A549 (cell line): ENCODE measurements around the gene OLFM1.

Source experiments
- ESRRA ChIP-seq: fragments of 150-350 bp; IDR thresholded peaks from 2 replicates; pipeline ENCODE4 v1.6.1; 2014; ENCODE audit warnings: mild to moderate bottlenecking, low read length, borderline replicate concordance
- JUN ChIP-seq, 2 experiments: fragments of >200 bp; sonication (Bioruptor Twin); formaldehyde crosslinking; IDR thresholded peaks; 2 replicates in 1 of 2; 3 replicates in 1 of 2; pipeline ENCODE4 v1.6.1; 2016 to 2017
- TF ChIP-seq, protein P1 (sequence below): fragments of 200-600 bp; sonication (generic); IDR thresholded peaks from 2 replicates; pipeline ENCODE4 v1.6.1; 2016; ENCODE audit warnings: antibody characterized with exemption, mild to moderate bottlenecking, moderate library complexity
- TF ChIP-seq, protein P2 (sequence below): fragments of >200 bp; sonication (Bioruptor Twin); formaldehyde crosslinking; IDR thresholded peaks from 3 replicates; pipeline ENCODE4 v1.5.1; 2016

DNA sequence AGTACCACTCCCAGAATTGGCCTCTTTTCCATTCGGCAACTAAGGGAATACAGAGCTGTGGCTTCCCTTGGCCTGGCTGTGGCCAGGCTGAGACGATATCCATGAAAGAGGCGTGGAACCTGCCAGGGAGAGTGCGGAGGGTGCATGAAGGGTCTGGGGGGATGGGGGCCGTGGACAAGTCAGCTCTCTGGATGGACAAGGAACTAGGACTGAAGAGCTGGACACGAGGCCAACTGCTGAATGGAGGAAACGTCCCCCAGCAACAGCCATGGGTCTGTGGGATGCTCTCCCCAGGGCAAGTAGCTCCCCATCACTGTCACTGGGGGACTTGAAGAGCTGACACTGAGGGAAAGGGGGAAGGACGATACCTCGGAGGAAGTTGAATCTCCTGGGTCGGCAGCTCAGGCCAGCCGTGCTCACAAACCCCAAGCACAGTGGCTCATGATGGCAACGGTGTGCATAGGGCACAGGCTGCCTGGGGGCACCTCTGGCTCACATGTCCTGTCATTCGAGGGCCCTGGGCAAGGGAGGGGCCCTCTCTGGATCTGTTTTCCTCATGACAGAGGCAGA lies 4.1 kb upstream of the OLFM1 start:
- TF ChIP-seq, protein P1, sequence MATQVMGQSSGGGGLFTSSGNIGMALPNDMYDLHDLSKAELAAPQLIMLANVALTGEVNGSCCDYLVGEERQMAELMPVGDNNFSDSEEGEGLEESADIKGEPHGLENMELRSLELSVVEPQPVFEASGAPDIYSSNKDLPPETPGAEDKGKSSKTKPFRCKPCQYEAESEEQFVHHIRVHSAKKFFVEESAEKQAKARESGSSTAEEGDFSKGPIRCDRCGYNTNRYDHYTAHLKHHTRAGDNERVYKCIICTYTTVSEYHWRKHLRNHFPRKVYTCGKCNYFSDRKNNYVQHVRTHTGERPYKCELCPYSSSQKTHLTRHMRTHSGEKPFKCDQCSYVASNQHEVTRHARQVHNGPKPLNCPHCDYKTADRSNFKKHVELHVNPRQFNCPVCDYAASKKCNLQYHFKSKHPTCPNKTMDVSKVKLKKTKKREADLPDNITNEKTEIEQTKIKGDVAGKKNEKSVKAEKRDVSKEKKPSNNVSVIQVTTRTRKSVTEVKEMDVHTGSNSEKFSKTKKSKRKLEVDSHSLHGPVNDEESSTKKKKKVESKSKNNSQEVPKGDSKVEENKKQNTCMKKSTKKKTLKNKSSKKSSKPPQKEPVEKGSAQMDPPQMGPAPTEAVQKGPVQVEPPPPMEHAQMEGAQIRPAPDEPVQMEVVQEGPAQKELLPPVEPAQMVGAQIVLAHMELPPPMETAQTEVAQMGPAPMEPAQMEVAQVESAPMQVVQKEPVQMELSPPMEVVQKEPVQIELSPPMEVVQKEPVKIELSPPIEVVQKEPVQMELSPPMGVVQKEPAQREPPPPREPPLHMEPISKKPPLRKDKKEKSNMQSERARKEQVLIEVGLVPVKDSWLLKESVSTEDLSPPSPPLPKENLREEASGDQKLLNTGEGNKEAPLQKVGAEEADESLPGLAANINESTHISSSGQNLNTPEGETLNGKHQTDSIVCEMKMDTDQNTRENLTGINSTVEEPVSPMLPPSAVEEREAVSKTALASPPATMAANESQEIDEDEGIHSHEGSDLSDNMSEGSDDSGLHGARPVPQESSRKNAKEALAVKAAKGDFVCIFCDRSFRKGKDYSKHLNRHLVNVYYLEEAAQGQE: no peak
- TF ChIP-seq, protein P2, sequence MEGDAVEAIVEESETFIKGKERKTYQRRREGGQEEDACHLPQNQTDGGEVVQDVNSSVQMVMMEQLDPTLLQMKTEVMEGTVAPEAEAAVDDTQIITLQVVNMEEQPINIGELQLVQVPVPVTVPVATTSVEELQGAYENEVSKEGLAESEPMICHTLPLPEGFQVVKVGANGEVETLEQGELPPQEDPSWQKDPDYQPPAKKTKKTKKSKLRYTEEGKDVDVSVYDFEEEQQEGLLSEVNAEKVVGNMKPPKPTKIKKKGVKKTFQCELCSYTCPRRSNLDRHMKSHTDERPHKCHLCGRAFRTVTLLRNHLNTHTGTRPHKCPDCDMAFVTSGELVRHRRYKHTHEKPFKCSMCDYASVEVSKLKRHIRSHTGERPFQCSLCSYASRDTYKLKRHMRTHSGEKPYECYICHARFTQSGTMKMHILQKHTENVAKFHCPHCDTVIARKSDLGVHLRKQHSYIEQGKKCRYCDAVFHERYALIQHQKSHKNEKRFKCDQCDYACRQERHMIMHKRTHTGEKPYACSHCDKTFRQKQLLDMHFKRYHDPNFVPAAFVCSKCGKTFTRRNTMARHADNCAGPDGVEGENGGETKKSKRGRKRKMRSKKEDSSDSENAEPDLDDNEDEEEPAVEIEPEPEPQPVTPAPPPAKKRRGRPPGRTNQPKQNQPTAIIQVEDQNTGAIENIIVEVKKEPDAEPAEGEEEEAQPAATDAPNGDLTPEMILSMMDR: no peak
- TF ChIP-seq JUN (IDR thresholded peaks at IDR 0.05) (no peak), ESRRA (no peak)
